ENCODE results near the gene KIF2B. TPM values are rescaled to one million over a fixed set of nuclear protein-coding genes. Genes with fewer than 3 reads are reported as not detected.

The KIF2B gene
- not detected for total RNA-seq (2021; fragmentation: NEBNext Ultra II Directional; extraction: Animal tissue kit (Norgen Biotek cat#: 25700))
- long read RNA-seq: 0 reads

DNA sequence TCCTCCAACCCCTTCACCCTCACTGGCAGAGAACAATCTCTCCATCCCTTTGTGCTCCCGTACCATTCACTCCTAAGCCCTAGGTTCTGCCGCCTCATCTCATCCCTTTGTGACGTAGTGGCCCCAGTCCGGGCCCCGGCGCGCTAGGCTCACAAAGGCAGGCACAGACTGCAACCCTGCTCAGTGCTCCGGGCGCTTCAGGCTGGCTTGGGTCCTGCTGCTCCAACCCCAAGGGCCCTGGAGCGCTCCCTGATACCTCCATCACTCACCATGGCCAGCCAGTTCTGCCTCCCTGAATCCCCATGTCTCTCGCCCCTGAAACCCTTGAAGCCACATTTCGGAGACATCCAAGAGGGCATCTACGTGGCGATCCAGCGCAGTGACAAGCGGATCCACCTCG is at the start of gene KIF2B:
Gene KIF2B (plus strand): TSS at position 164 of the 400 bp plus-strand sequence. CDS start 107 bp downstream, at position 271.
- Mint-ChIP-seq H3K27ac (no peak within 1 kb of the TSS), H3K4me3 (no peak within 1 kb of the TSS), H3K4me1 (ENCODE audit: low read depth) (no peaks in the 10 kb centered on the region), H3K9me3 (peaks cover 25% of the 10 kb centered on the region), H3K36me3 (ENCODE audit: low read depth) (no peaks in the 10 kb centered on the region), H3K27me3 (ENCODE audit: insufficient read depth) (no peaks in the 10 kb centered on the region)
- no peak for DNase-seq
- TF ChIP-seq, protein P1, sequence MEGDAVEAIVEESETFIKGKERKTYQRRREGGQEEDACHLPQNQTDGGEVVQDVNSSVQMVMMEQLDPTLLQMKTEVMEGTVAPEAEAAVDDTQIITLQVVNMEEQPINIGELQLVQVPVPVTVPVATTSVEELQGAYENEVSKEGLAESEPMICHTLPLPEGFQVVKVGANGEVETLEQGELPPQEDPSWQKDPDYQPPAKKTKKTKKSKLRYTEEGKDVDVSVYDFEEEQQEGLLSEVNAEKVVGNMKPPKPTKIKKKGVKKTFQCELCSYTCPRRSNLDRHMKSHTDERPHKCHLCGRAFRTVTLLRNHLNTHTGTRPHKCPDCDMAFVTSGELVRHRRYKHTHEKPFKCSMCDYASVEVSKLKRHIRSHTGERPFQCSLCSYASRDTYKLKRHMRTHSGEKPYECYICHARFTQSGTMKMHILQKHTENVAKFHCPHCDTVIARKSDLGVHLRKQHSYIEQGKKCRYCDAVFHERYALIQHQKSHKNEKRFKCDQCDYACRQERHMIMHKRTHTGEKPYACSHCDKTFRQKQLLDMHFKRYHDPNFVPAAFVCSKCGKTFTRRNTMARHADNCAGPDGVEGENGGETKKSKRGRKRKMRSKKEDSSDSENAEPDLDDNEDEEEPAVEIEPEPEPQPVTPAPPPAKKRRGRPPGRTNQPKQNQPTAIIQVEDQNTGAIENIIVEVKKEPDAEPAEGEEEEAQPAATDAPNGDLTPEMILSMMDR (IDR thresholded peaks at IDR 0.05): no peak

DNA sequence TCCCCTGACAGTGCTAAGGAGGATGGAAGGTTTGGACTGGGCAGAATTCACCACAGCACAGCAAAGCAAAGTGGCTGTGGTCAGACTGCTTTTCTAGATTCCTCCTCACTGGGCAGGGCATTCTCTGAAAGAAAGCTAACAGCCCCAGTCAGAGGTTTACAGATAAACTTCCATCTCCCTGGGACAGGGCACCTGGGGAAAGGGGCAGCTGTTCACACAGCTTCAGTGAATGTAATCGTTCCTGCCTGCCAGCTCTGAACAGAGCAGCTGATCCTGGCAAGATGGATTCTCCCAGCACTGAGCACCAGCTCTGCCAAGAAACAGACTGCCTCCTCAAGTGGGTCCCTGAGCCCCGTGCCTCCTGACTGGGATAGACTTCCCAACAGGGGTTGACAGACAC is 42.4 kb upstream of the KIF2B start:
- H3K27ac Mint-ChIP-seq: no peak overlapping the region
- peaks cover 41% of the 10 kb centered on the region for H3K9me3 Mint-ChIP-seq
- TF ChIP-seq, protein P1 (IDR thresholded peaks at IDR 0.05): no peak
- H3K4me1 Mint-ChIP-seq (ENCODE audit: low read depth): no peaks in the 10 kb centered on the region
- no peak for DNase-seq
- H3K36me3 Mint-ChIP-seq (ENCODE audit: low read depth): 0 out of 2 replicates have a peak, but pooled peaks cover 4% of the 10 kb centered on the region
- H3K4me3 Mint-ChIP-seq: no peak overlapping the region
- H3K27me3 Mint-ChIP-seq (ENCODE audit: insufficient read depth): no peaks in the 10 kb centered on the region

- Mint-ChIP-seq H3K27ac (no peak overlapping the region), H3K9me3 (peaks cover 50% of the 10 kb centered on the region), H3K36me3 (ENCODE audit: low read depth) (no peaks in the 10 kb centered on the region; the same call in 1 of the 2 replicates), H3K27me3 (ENCODE audit: insufficient read depth) (no peaks in the 10 kb centered on the region), H3K4me1 (ENCODE audit: low read depth) (no peaks in the 10 kb centered on the region), H3K4me3 (no peak overlapping the region)
- no peak for DNase-seq
- TF ChIP-seq, protein P1 (IDR thresholded peaks at IDR 0.05): no peak
Measured at GRCh38 chr17:53791551-53791950, 31.2 kb upstream of the KIF2B start.

DNA sequence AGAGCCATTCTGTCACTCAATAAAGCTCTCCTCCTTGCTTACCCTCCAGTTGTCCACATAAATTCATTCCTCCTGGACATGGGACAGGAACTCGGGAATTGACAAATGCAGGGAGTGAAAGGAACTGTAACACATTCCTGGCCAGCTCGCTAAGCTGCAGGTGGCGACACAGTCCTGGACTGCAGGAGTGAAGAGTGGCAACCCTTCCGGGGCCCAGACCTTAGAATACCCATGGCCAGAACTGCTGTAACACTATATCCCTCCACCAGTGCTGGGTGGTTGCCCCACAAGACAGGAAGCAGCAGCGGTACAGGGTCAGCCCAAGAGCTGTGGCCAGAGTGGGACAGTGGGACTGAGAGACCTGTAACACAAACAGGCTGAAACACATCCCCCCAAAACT is 30.3 kb upstream of the KIF2B start:
- Mint-ChIP-seq H3K27ac (no peak overlapping the region), H3K36me3 (ENCODE audit: low read depth) (no peaks in the 10 kb centered on the region; the same call in 1 of the 2 replicates), H3K9me3 (peaks cover 41% of the 10 kb centered on the region), H3K4me1 (ENCODE audit: low read depth) (no peaks in the 10 kb centered on the region), H3K4me3 (no peak overlapping the region), H3K27me3 (ENCODE audit: insufficient read depth) (no peaks in the 10 kb centered on the region)
- DNase-seq: no peak
- TF ChIP-seq, protein P1 (IDR thresholded peaks at IDR 0.05): no peak

GRCh38 chr17:53792997-53793396 is 29.7 kb upstream of the KIF2B start:
- no peak overlapping the region for H3K4me3 Mint-ChIP-seq
- DNase-seq: no peak
- TF ChIP-seq, protein P1 (IDR thresholded peaks at IDR 0.05): no peak
- peaks cover 39% of the 10 kb centered on the region for H3K9me3 Mint-ChIP-seq
- H3K36me3 Mint-ChIP-seq (ENCODE audit: low read depth): no peaks in the 10 kb centered on the region; the same call in 1 of the 2 replicates
- no peak overlapping the region for H3K27ac Mint-ChIP-seq
- H3K27me3 Mint-ChIP-seq (ENCODE audit: insufficient read depth): no peaks in the 10 kb centered on the region
- H3K4me1 Mint-ChIP-seq (ENCODE audit: low read depth): no peaks in the 10 kb centered on the region

- TF ChIP-seq, protein P1 (IDR thresholded peaks at IDR 0.05): no peak
- Mint-ChIP-seq H3K27ac (no peak overlapping the region), H3K4me3 (no peak overlapping the region), H3K4me1 (ENCODE audit: low read depth) (no peaks in the 10 kb centered on the region), H3K27me3 (ENCODE audit: insufficient read depth) (no peaks in the 10 kb centered on the region), H3K36me3 (ENCODE audit: low read depth) (no peaks in the 10 kb centered on the region; the same call in 1 of the 2 replicates), H3K9me3 (peaks cover 39% of the 10 kb centered on the region)
- no peak for DNase-seq
Measured at GRCh38 chr17:53794875-53795274, 27.9 kb upstream of the KIF2B start.
